Smooth muscle cell (in vitro differentiated cells): Measurements from ENCODE around the gene DNAJC9. TPM values are rescaled to one million over a fixed set of nuclear protein-coding genes. Genes with fewer than 3 reads are reported as not detected.

Source experiments
- DNase-seq: peaks from one replicate; lab custom pipeline; 2025; ENCODE audit not compliant: unreplicated experiment; lab: John Stamatoyannopoulos, UW
- H2AFZ ChIP-seq: fragments of 200-600 bp; sonication (generic); 2 replicates; pipeline ENCODE4 v1.6.0; 2016; ENCODE audit warnings: antibody characterized with exemption, low read depth, mild to moderate bottlenecking
- H3F3A ChIP-seq: fragments of 200-600 bp; sonication (generic); 2 replicates; pipeline ENCODE4 v1.6.0; 2017; ENCODE audit warnings: antibody characterized with exemption, low read depth
- H3K27ac ChIP-seq: fragments of 200-600 bp; sonication (generic); 2 replicates; pipeline ENCODE4 v1.5.1; 2016; ENCODE audit warnings: low read depth, mild to moderate bottlenecking
- H3K27me3 ChIP-seq: fragments of 200-600 bp; sonication (generic); 2 replicates; pipeline ENCODE4 v1.6.1; 2016; ENCODE audit warnings: low read depth, mild to moderate bottlenecking
- H3K36me3 ChIP-seq: fragments of 200-600 bp; sonication (generic); 2 replicates; pipeline ENCODE4 v1.5.1; 2016; ENCODE audit warnings: low read depth
- H3K4me1 ChIP-seq: fragments of 200-600 bp; sonication (generic); 2 replicates; pipeline ENCODE4 v1.5.1; 2016; ENCODE audit warnings: low read depth
- H3K4me2 ChIP-seq: fragments of 200-600 bp; sonication (generic); 2 replicates; pipeline ENCODE4 v1.6.0; 2016; ENCODE audit warnings: mild to moderate bottlenecking
- H3K4me3 ChIP-seq: fragments of 200-600 bp; sonication (generic); 2 replicates; pipeline ENCODE4 v1.5.1; 2016; ENCODE audit warnings: mild to moderate bottlenecking
- H3K79me2 ChIP-seq: fragments of 200-600 bp; sonication (generic); 2 replicates; pipeline ENCODE4 v1.6.0; 2016; ENCODE audit warnings: low read depth, mild to moderate bottlenecking
- H3K9ac ChIP-seq: fragments of 200-600 bp; sonication (generic); 2 replicates; pipeline ENCODE4 v1.6.0; 2016; ENCODE audit warnings: low read depth
- H3K9me3 ChIP-seq: fragments of 200-600 bp; sonication (generic); replicated peaks from 2 replicates; pipeline ENCODE4 v1.5.1; 2016; ENCODE audit warnings: low read depth
- H4K20me1 ChIP-seq: fragments of 200-600 bp; sonication (generic); 2 replicates; pipeline ENCODE4 v1.6.0; 2016; ENCODE audit warnings: low read depth
- CTCF ChIP-seq: fragments of 200-600 bp; sonication (generic); IDR thresholded peaks from 2 replicates; pipeline ENCODE4 v1.5.1; 2017; ENCODE audit warnings: borderline replicate concordance, mild to moderate bottlenecking, antibody characterized with exemption; ENCODE audit not compliant: insufficient read depth, poor library complexity, severe bottlenecking
- WGBS: methylation state at CpG from one replicate; pipeline ENCODE4 v1.1.7; 2016; ENCODE audit warnings: low lambda C conversion rate; 5-methylcytosine and 5-hydroxymethylcytosine counted together
- polyA plus RNA-seq: library from polyadenylated mRNA; unstranded; fragments of >200 nt; fragmentation: Nextera tagmentation; extraction: Ambion mirVana; gene quantifications from 2 replicates; pipeline ENCODE4 v1.2.1, GENCODE V29; 2016
- total RNA-seq: library from RNA; depleted of rRNA; stranded (reverse); fragments of >200 nt; gene quantifications from 2 replicates; pipeline ENCODE4 v1.2.3, GENCODE V29; 2014

DNAJC9 gene
- total and polyA plus RNA-seq, 2 experiments from 2014 or later, result 19.7 to 22.1 TPM

GRCh38 chr10:73233883-73234282 lies 13.2 kb downstream of the DNAJC9 start:
- H3F3A ChIP-seq, result no peaks in the 10 kb centered on the region
- no peak overlapping the region for H3K4me3 ChIP-seq
- no peak overlapping the region for H3K9ac ChIP-seq
- H3K4me1 ChIP-seq, result no peaks in the 10 kb centered on the region
- no peak overlapping the region for H3K4me2 ChIP-seq
- TF ChIP-seq CTCF, result no peak
- no peaks in the 10 kb centered on the region for H3K27me3 ChIP-seq
- peaks cover 2% of the 10 kb centered on the region for H3K36me3 ChIP-seq
- H2AFZ ChIP-seq, result no peak overlapping the region
- H3K27ac ChIP-seq, result no peak overlapping the region
- DNase-seq, result no peak
- H3K79me2 ChIP-seq, result no peaks in the 10 kb centered on the region
- 96% methylated on average over 2 of the region's 2 CpGs for WGBS
- H4K20me1 ChIP-seq, result no peaks in the 10 kb centered on the region
- no peaks in the 10 kb centered on the region for H3K9me3 ChIP-seq

GRCh38 chr10:73232887-73233286 lies 14.2 kb downstream of the DNAJC9 start:
- no peaks in the 10 kb centered on the region for H3K79me2 ChIP-seq
- H3F3A ChIP-seq, result no peaks in the 10 kb centered on the region
- H3K27me3 ChIP-seq, result no peaks in the 10 kb centered on the region
- H2AFZ ChIP-seq, result no peak overlapping the region
- no peak overlapping the region for H3K27ac ChIP-seq
- H3K4me1 ChIP-seq, result no peaks in the 10 kb centered on the region
- H3K9ac ChIP-seq, result no peak overlapping the region
- 94% methylated on average over 8 of the region's 8 CpGs for WGBS
- no peak for TF ChIP-seq CTCF
- H3K4me3 ChIP-seq, result no peak overlapping the region
- H4K20me1 ChIP-seq, result no peaks in the 10 kb centered on the region
- H3K36me3 ChIP-seq, result peaks cover 2% of the 10 kb centered on the region
- DNase-seq, result no peak
- H3K4me2 ChIP-seq, result no peak overlapping the region
- H3K9me3 ChIP-seq, result no peaks in the 10 kb centered on the region

GRCh38 chr10:73229567-73229966 lies 17.5 kb downstream of the DNAJC9 start:
- WGBS, result 91% methylated on average over 6 of the region's 6 CpGs
- no peak for TF ChIP-seq CTCF
- no peak overlapping the region for H2AFZ ChIP-seq
- H4K20me1 ChIP-seq, result no peaks in the 10 kb centered on the region
- no peak overlapping the region for H3K4me2 ChIP-seq
- no peaks in the 10 kb centered on the region for H3K27me3 ChIP-seq
- H3K9me3 ChIP-seq, result no peaks in the 10 kb centered on the region
- no peak for DNase-seq
- H3K79me2 ChIP-seq, result no peaks in the 10 kb centered on the region
- H3F3A ChIP-seq, result no peaks in the 10 kb centered on the region
- no peak overlapping the region for H3K4me3 ChIP-seq
- H3K27ac ChIP-seq, result no peak overlapping the region
- H3K4me1 ChIP-seq, result no peaks in the 10 kb centered on the region
- H3K36me3 ChIP-seq, result peaks cover 4% of the 10 kb centered on the region
- H3K9ac ChIP-seq, result no peak overlapping the region

GRCh38 chr10:73228247-73228646 lies 18.8 kb downstream of the DNAJC9 start:
- Histone ChIP-seq H3K79me2 (no peaks in the 10 kb centered on the region), H2AFZ (no peak overlapping the region), H3K27me3 (no peaks in the 10 kb centered on the region), H4K20me1 (no peaks in the 10 kb centered on the region), H3K4me3 (no peak overlapping the region), H3K9ac (no peak overlapping the region), H3F3A (no peaks in the 10 kb centered on the region), H3K36me3 (peaks cover 4% of the 10 kb centered on the region), H3K27ac (no peak overlapping the region), H3K4me2 (no peak overlapping the region), H3K4me1 (no peaks in the 10 kb centered on the region), H3K9me3 (no peaks in the 10 kb centered on the region)
- 96% methylated on average over 3 of the region's 3 CpGs for WGBS
- DNase-seq, result no peak
- TF ChIP-seq CTCF, result no peak
